GM21423 (cell line): ENCODE measurements around the gene DNAJB6.
A peak's percentile ranks its signal among the peaks of the same experiment; 100 is the strongest.

ENCODE experiments used
- ATAC-seq: cut with Tn5 transposase; IDR thresholded peaks from one replicate; pipeline ENCODE4 v1.9.1; 2021; ENCODE audit warnings: mild to moderate bottlenecking, moderate library complexity; ENCODE audit not compliant: unreplicated experiment

Gene DNAJB6

GRCh38 chr7:157394246-157395191 lies 57.7 kb downstream of the DNAJB6 start:
- ATAC-seq = no peak

GRCh38 chr7:157395206-157395605 lies 58.4 kb downstream of the DNAJB6 start:
- no peak for ATAC-seq

- no peak for ATAC-seq
Observed at GRCh38 chr7:157396316-157397035, 59.7 kb downstream of the DNAJB6 start.

- no peak for ATAC-seq
Observed at GRCh38 chr7:157397036-157397720, 60.4 kb downstream of the DNAJB6 start.

GRCh38 chr7:157397731-157398691 lies 61.2 kb downstream of the DNAJB6 start:
- ATAC-seq = peak; percentile 52

GRCh38 chr7:157399086-157399687 lies 62.4 kb downstream of the DNAJB6 start:
- no peak for ATAC-seq

- ATAC-seq = no peak
Observed at GRCh38 chr7:157400171-157400860, 63.5 kb downstream of the DNAJB6 start.

- ATAC-seq = no peak
Observed at GRCh38 chr7:157401567-157402387, 65.0 kb downstream of the DNAJB6 start.

GRCh38 chr7:157402388-157402703 lies 65.5 kb downstream of the DNAJB6 start:
- no peak for ATAC-seq

- no peak for ATAC-seq
Observed at GRCh38 chr7:157402911-157403534, 66.2 kb downstream of the DNAJB6 start.

- ATAC-seq = no peak
Observed at GRCh38 chr7:157403646-157404401, 67.0 kb downstream of the DNAJB6 start.

GRCh38 chr7:157404845-157405481 lies 68.2 kb downstream of the DNAJB6 start:
- ATAC-seq = no peak

GRCh38 chr7:157405501-157405900 lies 68.7 kb downstream of the DNAJB6 start:
- ATAC-seq = no peak

- ATAC-seq = no peak
Observed at GRCh38 chr7:157405914-157406810, 69.4 kb downstream of the DNAJB6 start.

GRCh38 chr7:157406971-157407370 lies 70.2 kb downstream of the DNAJB6 start:
- ATAC-seq = no peak
